IPS-18c (cell line): ENCODE measurements around the gene SELENOO.

Source experiments
- H3K4me3 ChIP-seq: 2 replicates; pipeline ENCODE4 v1.7.0; 2013; ENCODE audit warnings: low read depth, mild to moderate bottlenecking, low read length, moderate library complexity; ENCODE audit not compliant: insufficient read depth
- H3K9me3 ChIP-seq: one replicate; pipeline ENCODE4 v1.6.1; 2013; ENCODE audit warnings: mild to moderate bottlenecking, low read length, moderate library complexity; ENCODE audit not compliant: control insufficient read depth, insufficient read depth

SELENOO gene

DNA sequence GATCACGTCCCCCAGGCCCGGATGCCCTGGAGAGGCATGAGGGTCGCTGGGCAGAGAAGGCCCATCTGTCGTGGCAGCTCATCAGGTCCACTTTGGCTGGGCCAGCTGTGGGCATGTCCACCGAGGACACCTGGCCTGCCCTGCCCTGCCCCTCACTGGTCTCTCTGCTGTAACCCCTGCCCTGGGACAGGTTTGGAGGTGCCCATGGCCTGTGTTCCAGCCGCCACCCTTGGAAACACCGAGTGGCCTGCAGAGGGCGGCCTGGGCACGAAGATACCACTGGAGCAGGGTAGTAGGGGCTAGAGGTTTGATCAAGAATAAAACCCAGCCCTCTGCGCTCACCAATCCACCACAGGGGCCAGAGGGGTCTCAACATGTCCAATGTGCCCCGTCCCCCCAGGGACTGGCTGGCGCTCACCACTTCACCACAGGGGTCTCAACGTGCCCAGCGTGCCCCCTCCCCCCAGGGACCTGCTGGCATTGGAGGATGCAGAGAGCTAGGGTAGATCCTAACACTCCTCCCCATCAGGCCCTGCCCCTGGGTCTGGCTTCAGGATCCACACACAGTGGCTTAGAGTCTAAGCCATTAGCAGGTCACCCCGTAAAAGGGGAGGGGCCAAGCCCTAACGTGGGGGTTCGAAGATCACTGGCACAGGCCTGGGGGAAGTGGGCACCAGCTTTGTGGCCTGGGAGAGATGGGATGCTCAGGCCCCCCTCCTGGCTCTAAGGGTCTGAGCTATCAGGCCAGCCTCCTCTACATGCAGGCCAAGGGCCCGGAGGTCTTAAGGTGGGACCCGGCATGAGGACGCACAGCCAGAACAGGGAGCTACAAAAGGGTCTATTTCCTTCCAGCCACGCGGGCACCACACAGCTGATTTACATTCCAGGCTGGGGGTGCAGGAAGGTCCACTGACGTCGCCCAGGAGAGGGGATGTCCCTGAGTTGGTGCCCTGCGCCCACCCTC is 51.6 kb downstream of the SELENOO start:
- Histone ChIP-seq H3K9me3 (no peaks in the 10 kb centered on the region), H3K4me3 (peak overlapping the region; percentile 87; the same call in 1 of the 2 replicates)

GRCh38 chr22:50253046-50253915 is 52.5 kb downstream of the SELENOO start:
- no peaks in the 10 kb centered on the region for H3K9me3 ChIP-seq

DNA sequence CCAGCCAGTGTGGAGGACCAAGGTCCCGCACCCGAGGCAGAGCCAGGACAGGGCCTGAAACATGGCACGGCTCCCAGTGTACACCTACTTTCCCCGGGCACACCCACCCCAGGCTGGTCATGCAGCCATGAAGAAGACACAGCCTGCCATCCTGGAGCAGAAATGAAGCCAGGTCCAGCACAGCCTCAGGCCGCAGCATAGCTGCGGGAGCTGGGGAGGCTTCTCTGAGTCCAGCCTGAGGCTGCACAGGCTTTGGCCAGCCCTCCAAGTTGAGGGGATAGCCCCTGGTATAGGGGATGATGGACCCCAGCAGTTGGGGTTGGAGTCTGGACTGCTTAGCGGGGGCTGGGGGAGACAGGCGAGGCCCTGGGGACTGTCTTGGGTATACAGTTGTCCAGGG is 53.1 kb downstream of the SELENOO start:
- no peaks in the 10 kb centered on the region for H3K9me3 ChIP-seq

More at GRCh38 chr22:50253046-50253915, 52.5 kb downstream of the SELENOO start:
- H3K4me3 ChIP-seq = no peak overlapping the region

DNA sequence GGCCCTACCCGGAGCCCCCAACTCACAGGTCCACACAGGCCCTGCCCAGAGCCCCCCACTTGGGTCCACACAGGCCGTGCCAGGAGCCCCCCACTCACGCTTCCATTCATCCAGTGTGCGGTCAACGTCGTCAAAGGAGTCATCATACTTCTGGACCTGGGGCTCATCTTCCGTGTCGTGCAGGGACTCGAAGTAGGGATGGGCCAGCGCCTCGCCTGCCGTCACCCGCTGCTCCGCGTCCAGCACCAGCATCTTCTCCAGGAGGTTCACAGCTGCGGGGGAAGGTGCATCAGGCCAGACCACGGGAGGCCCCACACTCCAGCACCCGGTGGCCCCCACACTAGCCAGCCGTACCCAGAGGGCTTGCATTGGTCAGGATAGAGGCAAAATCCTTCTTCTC is 54.3 kb downstream of the SELENOO start:
- H3K9me3 ChIP-seq = no peaks in the 10 kb centered on the region
- no peak overlapping the region for H3K4me3 ChIP-seq

More for the DNA sequence above, 53.1 kb downstream of the SELENOO start:
- H3K4me3 ChIP-seq = no peak overlapping the region

GRCh38 chr22:50255607-50256006 is 54.8 kb downstream of the SELENOO start:
- H3K4me3 ChIP-seq = no peak overlapping the region

DNA sequence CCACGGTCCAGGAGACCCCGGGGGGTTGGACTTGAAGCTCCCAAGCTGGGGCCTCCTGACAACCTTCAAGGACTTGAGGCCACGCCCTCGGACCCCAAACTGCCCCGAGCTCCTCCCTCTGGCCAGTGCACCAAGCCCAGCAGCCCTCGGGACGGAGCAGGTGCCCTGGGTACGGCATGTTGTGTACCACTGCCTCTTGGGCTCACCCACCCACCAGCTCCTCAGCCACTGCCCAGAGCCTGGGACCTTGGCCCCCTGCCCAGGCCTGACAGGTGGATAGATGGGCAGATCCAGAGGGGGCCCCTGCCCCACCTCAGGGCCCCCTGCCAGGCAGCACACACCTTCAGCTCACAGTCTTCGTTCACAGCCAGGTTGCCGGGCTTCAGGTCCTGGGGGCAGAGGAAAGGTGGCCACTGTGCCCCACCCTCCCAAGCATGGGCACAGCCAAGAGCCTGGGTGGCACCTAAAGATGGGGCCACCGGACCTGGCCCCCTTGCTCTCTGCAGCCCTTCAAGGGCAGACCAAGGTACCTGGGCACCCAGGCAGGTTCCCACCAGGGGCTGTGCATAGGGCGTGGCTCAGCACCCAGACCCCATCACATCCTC is 55.5 kb downstream of the SELENOO start:
- Histone ChIP-seq H3K9me3 (no peaks in the 10 kb centered on the region), H3K4me3 (no peak overlapping the region)

More at GRCh38 chr22:50255607-50256006, 54.8 kb downstream of the SELENOO start:
- H3K9me3 ChIP-seq = no peaks in the 10 kb centered on the region

DNA sequence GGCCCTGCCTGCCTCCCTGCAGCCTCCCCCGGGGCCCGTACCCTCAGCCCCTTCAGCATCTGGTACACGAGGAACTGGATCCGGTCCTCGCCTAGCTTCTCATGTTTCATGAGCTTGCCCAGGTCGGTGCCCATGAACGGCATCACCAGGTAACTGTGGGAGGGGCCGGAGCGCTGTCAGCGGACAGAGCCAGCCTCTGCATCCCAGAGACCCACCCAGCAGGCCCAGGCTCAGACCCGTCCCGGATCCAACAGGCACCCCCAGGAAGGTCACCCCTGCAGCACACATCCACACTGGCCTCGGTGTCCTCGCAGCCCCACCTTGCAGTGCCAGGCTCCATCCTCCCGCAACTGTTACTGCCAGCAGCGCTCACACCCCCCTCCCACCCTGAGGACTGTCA is 56.2 kb downstream of the SELENOO start:
- Histone ChIP-seq H3K9me3 (no peaks in the 10 kb centered on the region), H3K4me3 (no peak overlapping the region)

DNA sequence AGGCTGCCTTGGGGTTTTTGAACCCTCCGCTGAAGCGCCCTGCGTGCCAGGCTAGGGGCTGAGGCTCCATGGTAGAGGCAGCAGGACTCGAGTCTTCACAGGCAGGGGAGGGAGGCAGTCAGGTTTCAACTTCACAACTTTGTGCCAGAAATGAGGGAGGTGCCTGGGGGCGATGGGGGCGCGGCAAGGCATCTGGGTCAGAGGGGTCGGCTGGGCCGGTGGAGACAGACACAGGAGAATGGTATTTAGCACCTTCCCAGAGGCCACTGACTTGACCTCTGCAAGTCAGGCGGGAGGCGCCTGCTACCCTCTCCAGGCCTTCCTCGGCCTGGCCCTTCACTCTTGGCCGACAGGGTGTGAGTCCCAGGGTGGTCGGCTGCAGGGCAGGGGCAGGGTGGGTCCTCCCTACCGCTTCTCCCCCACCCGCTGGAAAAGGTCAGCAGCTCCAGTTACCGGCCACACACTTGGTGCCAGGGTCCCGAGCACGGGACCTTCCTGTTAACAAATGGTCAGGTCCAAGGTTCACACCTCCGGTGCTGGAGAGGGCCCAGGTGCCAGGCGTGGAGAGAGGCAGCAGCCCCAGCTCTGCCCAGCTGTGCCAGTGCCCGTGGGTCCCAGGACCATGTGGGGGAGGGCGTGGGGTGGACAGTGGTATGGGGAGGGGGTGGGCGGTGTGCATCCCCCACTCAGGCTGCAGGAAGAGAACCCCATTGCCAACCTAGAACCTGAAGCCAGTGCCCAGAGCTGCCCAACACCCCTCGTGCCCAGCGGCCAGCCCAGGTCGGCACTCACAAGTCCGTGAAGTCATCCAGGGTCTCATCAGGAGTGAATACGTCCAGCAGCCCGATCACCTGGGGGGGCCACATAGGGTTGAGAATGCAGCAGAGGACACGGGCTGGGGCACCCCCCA is 56.9 kb downstream of the SELENOO start:
- no peaks in the 10 kb centered on the region for H3K9me3 ChIP-seq
- no peak overlapping the region for H3K4me3 ChIP-seq

- no peaks in the 10 kb centered on the region for H3K9me3 ChIP-seq
- H3K4me3 ChIP-seq = no peak overlapping the region
Measured at GRCh38 chr22:50258361-50259292, 57.8 kb downstream of the SELENOO start.

GRCh38 chr22:50259302-50259701 is 58.5 kb downstream of the SELENOO start:
- Histone ChIP-seq H3K4me3 (no peak overlapping the region), H3K9me3 (no peaks in the 10 kb centered on the region)

DNA sequence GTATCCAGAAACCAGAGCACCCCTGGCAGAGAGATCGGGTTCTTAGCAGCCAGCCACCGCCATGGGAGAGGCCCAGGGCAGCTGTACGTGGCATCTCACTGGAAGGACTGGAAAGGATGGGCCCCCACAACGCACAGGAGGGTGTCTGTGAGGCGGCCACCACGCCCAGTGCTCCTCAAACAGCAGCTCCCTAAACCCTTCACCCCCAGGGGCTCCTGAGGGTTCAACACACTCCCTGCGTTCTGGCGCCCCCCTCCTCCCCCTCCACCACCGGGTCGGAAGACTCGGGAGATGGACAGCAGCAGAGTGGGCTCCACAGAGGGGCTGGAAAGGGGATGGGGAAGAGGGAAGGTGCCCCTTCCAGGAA is 59.6 kb downstream of the SELENOO start:
- H3K4me3 ChIP-seq = peak overlapping the region; percentile 55
- no peaks in the 10 kb centered on the region for H3K9me3 ChIP-seq

- Histone ChIP-seq H3K9me3 (no peaks in the 10 kb centered on the region), H3K4me3 (peak overlapping the region; percentile 55)
Measured at GRCh38 chr22:50260801-50261614, 60.2 kb downstream of the SELENOO start.

DNA sequence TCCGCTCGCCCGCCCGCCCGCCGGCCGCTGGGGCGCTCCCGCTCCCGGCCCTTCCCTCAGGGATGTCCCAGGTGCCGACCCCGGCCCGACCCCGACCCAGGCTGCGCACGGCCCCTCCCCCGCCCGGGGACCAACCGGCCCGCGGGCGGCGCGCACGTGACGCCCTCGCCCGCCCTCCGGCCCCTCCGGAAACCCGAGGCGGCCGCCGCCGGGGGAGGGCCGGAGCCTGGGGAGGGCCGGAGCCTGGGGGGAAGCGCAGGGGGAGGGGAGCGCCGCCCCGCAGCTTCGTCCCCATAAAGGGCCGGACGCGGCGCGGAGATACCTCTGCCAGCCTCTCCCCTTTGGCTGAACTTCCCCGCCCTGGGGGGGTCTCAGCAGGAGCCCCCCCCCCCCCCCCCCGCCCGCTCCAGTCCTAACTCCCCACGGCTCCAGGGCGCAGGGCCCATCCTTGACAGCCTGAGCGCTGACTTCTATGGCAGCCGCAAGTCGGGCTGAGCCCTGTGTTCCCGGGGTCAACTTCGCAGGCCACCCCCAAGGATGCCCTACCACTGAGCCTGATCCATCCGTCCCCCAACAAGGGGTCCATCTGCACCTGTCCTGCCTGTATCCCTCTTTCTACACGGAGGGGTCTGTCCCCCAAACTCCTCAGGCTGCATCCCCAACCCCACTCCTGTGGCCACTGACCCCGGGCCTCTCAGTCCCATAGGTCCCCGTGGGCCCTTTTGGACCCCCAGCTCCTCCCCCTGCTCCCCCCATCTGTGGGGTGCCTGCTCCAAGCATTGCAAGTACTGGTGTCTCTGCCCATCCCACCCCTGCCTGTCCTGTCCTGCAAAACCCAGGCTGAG is 61.0 kb downstream of the SELENOO start, which contains the start of gene MAPK12:
Gene MAPK12 (minus strand): TSS at position 69 of the 845 bp plus-strand sequence. CDS start 174 bp downstream, outside the sequence.
- Histone ChIP-seq H3K4me3 (peak within 1 kb of the TSS; percentile 55), H3K9me3 (no peaks in the 10 kb centered on the region)

DNA sequence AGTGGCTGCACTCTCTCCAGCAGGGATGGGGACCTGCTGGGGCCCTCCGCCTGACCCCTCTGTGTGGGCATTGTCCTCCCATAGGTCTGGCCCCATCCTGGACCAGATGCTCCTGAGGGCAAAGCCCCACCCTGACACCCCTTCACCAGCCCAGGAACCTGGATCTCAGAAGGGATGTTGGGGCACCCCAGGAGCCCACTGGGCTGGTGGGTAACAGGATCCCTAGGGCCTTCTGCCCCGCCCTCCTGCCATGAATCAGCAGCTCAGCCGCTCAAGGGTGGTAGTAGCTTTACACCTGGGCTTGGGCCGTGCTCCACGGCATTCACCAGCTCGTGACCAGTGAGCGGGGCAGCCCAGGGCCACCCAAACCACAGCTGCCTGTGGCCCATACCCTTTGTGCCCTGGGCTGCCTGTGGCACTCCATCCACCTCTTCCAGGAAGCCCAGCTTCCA is 61.7 kb downstream of the SELENOO start:
- Histone ChIP-seq H3K4me3 (no peak overlapping the region), H3K9me3 (no peaks in the 10 kb centered on the region)
